AG10803 (cell line): ENCODE results near the gene NUCB1.

Experiments used
- DNase-seq: peaks from one replicate; pipeline ENCODE4 v3.0.0; 2010; ENCODE audit warnings: low read depth
- H3K4me3 ChIP-seq: 2 replicates; pipeline ENCODE4 v1.5.1; 2011; ENCODE audit warnings: mild to moderate bottlenecking, low read length, control low read depth
- CTCF ChIP-seq: conservative IDR thresholded peaks from 2 replicates; pipeline ENCODE4 v1.5.1; 2011; ENCODE audit warnings: mild to moderate bottlenecking, low read length, control low read depth, inconsistent platforms

NUCB1 gene

GRCh38 chr19:48962029-48962848 is 62.1 kb downstream of the NUCB1 start:
- TF ChIP-seq CTCF: no peak
- H3K4me3 ChIP-seq: no peak overlapping the region
- DNase-seq: no peak

- DNase-seq: no peak
- no peak for TF ChIP-seq CTCF
- H3K4me3 ChIP-seq: no peak overlapping the region
Observed at GRCh38 chr19:48962849-48963165, 62.7 kb downstream of the NUCB1 start.

GRCh38 chr19:48963371-48964204 is 63.5 kb downstream of the NUCB1 start:
- H3K4me3 ChIP-seq: peak overlapping the region; percentile 33
- DNase-seq: peak; percentile 68
- TF ChIP-seq CTCF: no peak

GRCh38 chr19:48964205-48965039 is 64.3 kb downstream of the NUCB1 start:
- no peak for TF ChIP-seq CTCF
- DNase-seq: peak; percentile 76
- peak overlapping the region; percentile 33 for H3K4me3 ChIP-seq

GRCh38 chr19:48965040-48965805 is 65.1 kb downstream of the NUCB1 start, which contains the start of gene FTL:
TSS of gene FTL (plus strand) at chr19:48965309. CDS start at chr19:48965508, 199 bp downstream.
- no peak for TF ChIP-seq CTCF
- peak; percentile 95 for DNase-seq
- peak within 1 kb of the TSS; percentile 100 for H3K4me3 ChIP-seq

GRCh38 chr19:48965806-48966540 is 65.9 kb downstream of the NUCB1 start:
- no peak for TF ChIP-seq CTCF
- DNase-seq: peak; percentile 76
- H3K4me3 ChIP-seq: peak overlapping the region; percentile 100
